GM20000 (cell line): ENCODE data around the gene PRPSAP1.

Experiments
- DNase-seq: peaks from one replicate; pipeline ENCODE4 v3.0.0; 2012; ENCODE audit warnings: low spot score
- CTCF ChIP-seq: IDR thresholded peaks from 2 replicates; pipeline ENCODE4 v1.5.1; 2012; ENCODE audit warnings: mild to moderate bottlenecking, control low read depth; ENCODE audit errors: extremely low read depth, missing control alignments

The PRPSAP1 gene

GRCh38 chr17:76386966-76387765 is 33.5 kb upstream of the PRPSAP1 start:
- TF ChIP-seq CTCF = no peak
- DNase-seq = no peak

- TF ChIP-seq CTCF = peak; percentile 63
- DNase-seq = peak; percentile 97
These were observed 32.4 kb upstream of the PRPSAP1 start for GRCh38 chr17:76385892-76386786.

- TF ChIP-seq CTCF = no peak
- peak; percentile 64 for DNase-seq
These were observed 31.5 kb upstream of the PRPSAP1 start for GRCh38 chr17:76384987-76385891.

GRCh38 chr17:76384222-76384986 is 30.7 kb upstream of the PRPSAP1 start, which contains the start of gene SPHK1:
TSS of gene SPHK1 (plus strand) at chr17:76384609. CDS start at chr17:76385645, 1,036 bp downstream.
- TF ChIP-seq CTCF = no peak
- peak; percentile 97 for DNase-seq

- TF ChIP-seq CTCF = peak; percentile 3
- peak; percentile 77 for DNase-seq
These were observed 30.0 kb upstream of the PRPSAP1 start for GRCh38 chr17:76383546-76384221.
